NK-92 treated with Interleukin-12 subunit alpha and Interleukin-12 subunit beta, amount 100 ng/mL, for 24 hours (cell line): ENCODE results near the gene FAM120B.
"Not testable (repeated sequence)": the region's sequence is repeated elsewhere in the genome, so short reads cannot be mapped to it uniquely, and the experiment has no call there.

Experiments
- DNase-seq: peaks from one replicate; lab custom pipeline; 2025; lab: John Stamatoyannopoulos, UW

The FAM120B gene

DNA sequence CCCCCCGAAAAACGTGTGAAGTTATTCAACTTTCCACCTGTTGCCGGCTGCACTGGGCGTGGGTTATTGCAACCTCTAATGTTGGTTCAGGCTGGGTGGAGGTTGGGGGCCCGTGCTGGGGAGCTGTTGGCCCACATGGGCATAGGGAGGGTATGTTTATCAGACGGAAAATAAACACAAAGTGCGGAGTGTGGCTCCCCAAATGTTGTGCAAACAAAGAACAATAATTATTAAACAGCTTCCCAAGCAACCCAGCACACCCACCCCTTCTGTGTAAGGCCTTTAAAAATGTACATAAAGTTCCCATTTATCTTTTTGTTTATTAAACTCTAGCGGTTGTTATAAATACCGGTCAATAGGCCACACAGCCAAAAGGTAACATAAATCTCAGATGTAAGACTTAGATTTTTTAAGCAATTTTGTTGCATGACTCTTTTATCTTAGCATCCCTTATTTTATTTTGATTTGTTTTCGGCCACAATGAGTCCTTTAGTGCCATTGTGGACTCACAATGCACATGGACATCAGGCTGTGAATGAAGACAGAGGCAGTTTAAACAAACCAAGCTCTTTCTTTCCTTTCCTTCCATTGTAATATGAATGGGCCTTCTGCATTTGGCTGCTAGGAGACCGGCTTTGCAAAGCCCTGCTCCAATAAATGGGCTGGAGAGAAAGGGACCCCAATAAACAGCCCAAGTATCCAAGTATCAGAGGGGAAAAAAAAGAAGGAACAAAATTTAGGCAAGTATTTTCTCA, 8.8 kb upstream of the FAM120B start:
- no peak for DNase-seq

DNA sequence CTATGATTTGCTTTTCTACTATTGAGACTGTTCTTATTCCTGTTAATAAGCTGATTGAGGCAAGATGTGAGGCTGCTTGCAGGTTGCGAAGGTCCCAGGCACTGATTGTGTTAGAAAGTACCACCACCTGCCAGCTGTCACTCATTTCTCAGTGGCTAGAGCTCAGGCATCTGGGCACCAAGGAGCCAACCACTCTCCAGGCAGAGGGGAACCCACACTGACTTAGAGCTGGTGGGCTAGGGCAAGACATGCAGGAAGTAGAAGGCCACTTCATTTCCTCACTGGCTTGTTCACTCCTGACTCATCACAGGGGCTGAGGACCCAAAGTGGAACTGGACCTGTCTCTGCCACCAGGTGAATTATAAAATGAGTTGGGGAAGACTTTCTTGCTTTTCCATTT, 7.9 kb upstream of the FAM120B start:
- DNase-seq = peak; percentile 46

- DNase-seq = no peak
Measured at GRCh38 chr6:170301184-170301583, 5.4 kb upstream of the FAM120B start.

DNA sequence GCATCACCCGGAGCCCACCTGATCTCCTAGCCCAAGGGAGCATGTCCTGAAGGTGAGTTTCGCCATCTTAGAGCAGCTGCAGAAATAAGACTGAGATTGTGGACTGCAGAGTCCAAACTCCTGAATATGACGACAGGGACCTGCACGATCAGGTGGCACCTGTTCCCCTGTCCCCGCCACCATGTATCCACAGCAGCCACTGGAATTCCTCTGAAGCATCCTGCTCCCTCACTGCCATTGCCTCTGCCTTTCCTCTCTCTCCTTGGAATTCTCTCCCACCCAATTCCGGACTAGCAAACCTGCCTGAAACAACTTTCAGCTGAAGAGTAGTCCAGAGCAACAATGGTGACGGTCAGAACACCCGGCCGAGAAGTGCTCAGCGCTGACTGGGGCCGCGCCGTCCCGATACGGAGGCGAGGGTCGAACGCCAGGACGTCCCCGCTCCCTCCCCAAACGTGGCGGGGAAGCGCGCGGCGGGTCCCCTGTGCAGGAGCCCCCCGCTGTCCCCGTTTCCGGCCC, 694 bp upstream of the FAM120B start:
- no peak for DNase-seq

- DNase-seq = no peak
Measured at GRCh38 chr6:170307080-170307545, 555 bp downstream of the FAM120B start.

GRCh38 chr6:170308761-170309160, 2.2 kb downstream of the FAM120B start:
- DNase-seq = no peak

- DNase-seq = no peak
Measured at GRCh38 chr6:170311696-170312095, 5.1 kb downstream of the FAM120B start.

GRCh38 chr6:170312876-170313275, 6.3 kb downstream of the FAM120B start:
- no peak for DNase-seq

GRCh38 chr6:170313716-170314295, 7.2 kb downstream of the FAM120B start:
- no peak for DNase-seq

GRCh38 chr6:170314983-170315382, 8.4 kb downstream of the FAM120B start:
- no peak for DNase-seq

DNA sequence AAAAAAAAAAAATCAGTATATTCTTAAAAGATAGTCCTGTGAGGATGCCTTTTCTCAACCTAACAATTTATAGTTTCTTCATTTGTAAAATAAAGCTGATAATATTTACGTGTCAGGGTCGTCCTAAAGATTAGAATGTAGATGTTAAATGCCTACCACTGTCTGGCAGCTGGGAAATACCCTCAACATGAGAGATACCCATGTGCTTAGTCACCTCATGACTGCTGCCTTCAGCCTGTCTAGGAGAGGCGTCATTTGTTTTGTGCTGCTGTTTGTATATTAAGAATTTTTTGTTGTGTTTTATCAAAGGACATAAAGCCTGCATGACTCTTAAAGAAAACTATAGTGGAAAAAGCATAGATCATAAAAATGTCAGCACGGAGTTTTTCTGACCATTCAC, 9.5 kb downstream of the FAM120B start:
- no peak for DNase-seq

DNA sequence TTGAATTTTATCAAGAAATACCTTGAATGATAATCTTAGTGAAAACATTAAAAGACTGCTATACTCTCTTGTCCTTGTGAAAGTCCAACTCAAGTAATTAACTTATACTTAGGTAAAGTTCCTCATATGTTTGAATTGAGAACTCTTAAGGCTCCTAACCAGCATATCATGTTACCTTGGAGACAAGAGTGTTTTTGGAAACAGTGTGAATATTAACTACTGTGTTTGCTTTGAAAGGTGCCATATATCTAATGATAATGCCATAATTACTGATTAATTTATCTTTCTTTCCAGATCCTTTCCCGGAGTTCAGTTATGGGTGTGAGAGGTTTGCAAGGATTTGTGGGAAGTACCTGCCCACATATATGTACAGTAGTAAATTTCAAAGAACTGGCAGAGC, 10.5 kb downstream of the FAM120B start:
- no peak for DNase-seq

GRCh38 chr6:170317718-170318117, 11.2 kb downstream of the FAM120B start:
- DNase-seq = no peak

- DNase-seq = no peak
Measured at GRCh38 chr6:170329321-170329720, 22.8 kb downstream of the FAM120B start.

DNA sequence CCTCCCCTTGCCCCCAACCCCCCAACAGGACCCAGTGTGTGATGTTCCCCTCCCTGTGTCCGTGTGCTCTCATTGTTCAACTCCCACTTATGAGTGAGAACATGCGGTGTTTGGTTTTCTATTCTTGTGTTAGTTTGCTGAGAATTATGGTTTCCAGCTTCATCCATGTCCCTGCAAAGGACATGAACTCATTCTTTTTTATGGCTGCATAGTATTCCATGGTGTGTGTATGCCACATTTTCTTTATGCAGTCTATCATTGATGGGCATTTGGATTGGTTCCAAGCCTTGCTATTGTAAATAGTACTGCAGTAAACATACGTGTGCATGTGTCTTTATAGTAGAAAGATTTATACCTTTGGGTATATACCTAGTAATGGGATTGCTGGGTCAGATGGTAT, 28.6 kb downstream of the FAM120B start:
- DNase-seq = not testable (repeated sequence)

- no peak for DNase-seq
Measured at GRCh38 chr6:170344631-170345576, 38.3 kb downstream of the FAM120B start.

DNA sequence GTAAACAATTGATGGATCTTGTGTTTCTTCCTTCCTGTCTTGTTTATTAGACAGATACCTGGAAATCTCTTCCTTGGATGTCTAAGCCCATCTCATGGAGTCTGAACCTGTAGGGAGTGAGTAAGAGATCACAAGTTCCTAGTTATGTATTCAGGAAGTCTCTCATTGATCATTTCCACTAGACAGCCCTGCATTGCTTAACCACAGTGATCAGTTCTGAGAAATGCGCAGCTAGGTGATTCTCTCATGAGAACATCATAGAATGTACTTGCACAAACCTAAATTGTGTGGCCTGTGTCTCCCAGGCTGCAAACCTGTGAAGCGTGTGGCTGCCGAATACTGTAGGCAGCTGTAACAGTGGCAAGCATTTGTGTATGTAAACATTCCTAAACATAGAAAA, 39.1 kb downstream of the FAM120B start:
- no peak for DNase-seq

- DNase-seq = no peak
Measured at GRCh38 chr6:170346649-170347048, 40.1 kb downstream of the FAM120B start.

- no peak for DNase-seq
Measured at GRCh38 chr6:170347091-170347490, 40.5 kb downstream of the FAM120B start.

DNA sequence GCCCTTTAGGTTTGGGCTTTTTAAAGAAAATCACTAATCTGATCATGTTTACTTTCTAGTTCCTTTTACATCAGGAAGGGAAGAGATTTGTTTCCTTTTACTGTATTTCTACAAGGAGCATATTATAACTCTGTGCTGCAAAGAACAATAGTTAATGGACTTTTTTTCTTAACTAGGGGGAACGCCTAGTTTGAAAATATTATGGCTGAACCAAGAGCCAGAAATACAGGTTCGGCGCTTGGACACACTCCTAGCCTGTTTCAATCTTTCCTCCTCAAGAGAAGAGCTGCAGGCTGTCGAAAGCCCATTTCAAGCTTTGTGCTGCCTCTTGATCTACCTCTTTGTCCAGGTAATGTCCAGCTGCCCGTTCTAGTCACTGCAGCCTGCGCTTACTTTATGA, 41.4 kb downstream of the FAM120B start:
- no peak for DNase-seq

DNA sequence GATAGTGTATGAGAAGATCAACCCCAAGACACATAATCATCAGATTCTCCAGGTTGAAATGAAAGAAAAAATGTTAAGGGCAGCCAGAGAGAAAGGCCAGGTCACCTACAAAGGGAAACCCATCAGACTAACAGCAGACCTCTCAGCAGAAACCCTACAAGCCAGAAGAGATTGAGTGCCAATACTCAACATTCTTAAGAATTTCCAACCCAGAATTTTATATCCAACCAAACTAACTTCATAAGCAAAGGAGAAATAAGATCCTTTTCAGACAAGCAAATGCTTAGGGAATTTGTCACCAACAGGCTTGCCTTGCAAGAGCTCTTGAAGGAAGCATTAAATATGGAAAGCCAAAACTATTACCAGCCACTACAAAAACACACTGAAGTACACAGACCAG, 44.9 kb downstream of the FAM120B start:
- not testable (repeated sequence) for DNase-seq

GRCh38 chr6:170355190-170355589, 48.6 kb downstream of the FAM120B start:
- DNase-seq = not testable (repeated sequence)
